ENCODE results near the gene STX16. TPM values are rescaled to one million over a fixed set of nuclear protein-coding genes. Genes with fewer than 3 reads are reported as not detected.
A peak's percentile ranks its signal among the peaks of the same experiment; 100 is the strongest.

Gene STX16
- total RNA-seq, 2 donors from 2014 or later = 91.6 to 114 TPM

- Histone ChIP-seq H3K4me3 (ENCODE audit: low read length) (no peak overlapping the region), H3K27ac (ENCODE audit: low read depth, low read length) (peak overlapping the region; percentile 16), H3K9me3 (ENCODE audit: control insufficient read depth, low read length) (no peaks in the 10 kb centered on the region), H3K27me3 (ENCODE audit: control insufficient read depth, insufficient read depth, low read length, poor library complexity, severe bottlenecking) (no peaks in the 10 kb centered on the region), H3K9ac (ENCODE audit: extremely low read depth, low read length, poor library complexity, severe bottlenecking) (no peak overlapping the region), H3K36me3 (ENCODE audit: control insufficient read depth, insufficient read depth, low read length) (no peaks in the 10 kb centered on the region), H3K4me1 (ENCODE audit: control insufficient read depth, insufficient read depth, low read length) (no peaks in the 10 kb centered on the region)
- Mint-ChIP-seq H3K4me3 (no peak overlapping the region), H3K36me3 (ENCODE audit: low read depth) (no peaks in the 10 kb centered on the region), H3K27ac (no peak overlapping the region), H3K4me1 (peaks cover under 1% of the 10 kb centered on the region), H3K27me3 (ENCODE audit: insufficient read depth) (no peaks in the 10 kb centered on the region), H3K9me3 (no peaks in the 10 kb centered on the region)
- TF ChIP-seq, protein P1, sequence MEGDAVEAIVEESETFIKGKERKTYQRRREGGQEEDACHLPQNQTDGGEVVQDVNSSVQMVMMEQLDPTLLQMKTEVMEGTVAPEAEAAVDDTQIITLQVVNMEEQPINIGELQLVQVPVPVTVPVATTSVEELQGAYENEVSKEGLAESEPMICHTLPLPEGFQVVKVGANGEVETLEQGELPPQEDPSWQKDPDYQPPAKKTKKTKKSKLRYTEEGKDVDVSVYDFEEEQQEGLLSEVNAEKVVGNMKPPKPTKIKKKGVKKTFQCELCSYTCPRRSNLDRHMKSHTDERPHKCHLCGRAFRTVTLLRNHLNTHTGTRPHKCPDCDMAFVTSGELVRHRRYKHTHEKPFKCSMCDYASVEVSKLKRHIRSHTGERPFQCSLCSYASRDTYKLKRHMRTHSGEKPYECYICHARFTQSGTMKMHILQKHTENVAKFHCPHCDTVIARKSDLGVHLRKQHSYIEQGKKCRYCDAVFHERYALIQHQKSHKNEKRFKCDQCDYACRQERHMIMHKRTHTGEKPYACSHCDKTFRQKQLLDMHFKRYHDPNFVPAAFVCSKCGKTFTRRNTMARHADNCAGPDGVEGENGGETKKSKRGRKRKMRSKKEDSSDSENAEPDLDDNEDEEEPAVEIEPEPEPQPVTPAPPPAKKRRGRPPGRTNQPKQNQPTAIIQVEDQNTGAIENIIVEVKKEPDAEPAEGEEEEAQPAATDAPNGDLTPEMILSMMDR (conservative IDR thresholded peaks at IDR 0.05) = no peak
- WGBS, 2 experiments (ENCODE audit: insufficient coverage in 1 of 2, insufficient read length in 1 of 2) = 87 to 88% methylated on average over 9 to 19 of the region's 19 CpGs
- no peak for DNase-seq
Measured at GRCh38 chr20:58604128-58604881, 46.8 kb upstream of the STX16 start.

DNA sequence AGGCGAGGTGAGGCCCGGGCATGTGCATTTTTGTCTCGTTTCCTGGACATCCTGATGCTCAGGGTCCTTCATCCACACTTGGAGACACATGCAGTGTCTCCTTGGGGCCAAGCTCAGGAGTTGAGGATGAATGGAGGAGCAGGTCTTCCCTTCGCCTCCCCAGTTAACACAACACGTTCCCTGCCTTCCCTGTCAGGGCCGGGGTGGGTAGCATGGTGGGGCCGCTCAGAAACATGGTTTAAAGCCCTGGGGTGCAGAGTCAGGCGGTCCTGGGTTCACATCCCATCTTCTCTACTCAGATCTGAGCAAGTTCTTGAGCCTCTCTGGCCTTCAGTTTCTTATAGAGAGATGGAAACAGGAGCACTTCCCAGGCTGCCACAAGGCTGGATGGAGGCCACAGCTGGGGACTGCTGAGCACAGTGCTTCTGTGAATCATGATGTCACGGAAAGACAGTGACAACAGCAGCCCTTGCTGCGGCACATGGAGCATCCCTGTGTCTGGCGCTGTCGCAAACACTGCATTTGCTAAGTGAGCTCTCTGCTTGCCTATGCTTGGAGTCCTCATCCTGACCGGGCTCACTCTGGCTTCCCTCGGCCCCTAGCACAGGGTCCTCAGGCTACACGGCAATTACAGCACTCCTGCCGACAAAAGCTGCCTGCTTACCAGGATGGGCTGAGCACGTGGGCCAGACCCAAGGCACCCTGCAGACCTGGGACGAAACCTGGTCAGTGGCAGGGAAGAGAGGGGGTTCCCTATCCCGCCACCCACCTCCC is 45.6 kb upstream of the STX16 start:
- H3K27me3 ChIP-seq (ENCODE audit: control insufficient read depth, insufficient read depth, low read length, poor library complexity, severe bottlenecking) = no peaks in the 10 kb centered on the region
- no peak for DNase-seq
- H3K27ac ChIP-seq (ENCODE audit: low read depth, low read length) = no peak overlapping the region
- 90 to 93% methylated on average over 11 to 18 of the region's 19 CpGs for WGBS, 2 experiments (ENCODE audit: insufficient coverage in 1 of 2, insufficient read length in 1 of 2)
- Mint-ChIP-seq H3K27me3 (ENCODE audit: insufficient read depth) (no peaks in the 10 kb centered on the region), H3K4me1 (peaks cover 3% of the 10 kb centered on the region), H3K9me3 (no peaks in the 10 kb centered on the region), H3K4me3 (no peak overlapping the region), H3K27ac (no peak overlapping the region), H3K36me3 (ENCODE audit: low read depth) (no peaks in the 10 kb centered on the region)
- no peaks in the 10 kb centered on the region for H3K36me3 ChIP-seq (ENCODE audit: control insufficient read depth, insufficient read depth, low read length)
- TF ChIP-seq, protein P1 (conservative IDR thresholded peaks at IDR 0.05) = no peak
- H3K9ac ChIP-seq (ENCODE audit: extremely low read depth, low read length, poor library complexity, severe bottlenecking) = no peak overlapping the region
- H3K9me3 ChIP-seq (ENCODE audit: control insufficient read depth, low read length) = no peaks in the 10 kb centered on the region
- H3K4me3 ChIP-seq (ENCODE audit: low read length) = no peak overlapping the region
- H3K4me1 ChIP-seq (ENCODE audit: control insufficient read depth, insufficient read depth, low read length) = no peaks in the 10 kb centered on the region

GRCh38 chr20:58606184-58606583 is 44.9 kb upstream of the STX16 start:
- TF ChIP-seq, protein P1 (conservative IDR thresholded peaks at IDR 0.05) = no peak
- H3K9me3 ChIP-seq (ENCODE audit: control insufficient read depth, low read length) = no peaks in the 10 kb centered on the region
- no peaks in the 10 kb centered on the region for H3K36me3 ChIP-seq (ENCODE audit: control insufficient read depth, insufficient read depth, low read length)
- H3K36me3 Mint-ChIP-seq (ENCODE audit: low read depth) = no peaks in the 10 kb centered on the region
- H3K9me3 Mint-ChIP-seq = no peaks in the 10 kb centered on the region
- peaks cover 3% of the 10 kb centered on the region for H3K4me1 Mint-ChIP-seq
- no peak for DNase-seq
- no peak overlapping the region for H3K27ac ChIP-seq (ENCODE audit: low read depth, low read length)
- H3K9ac ChIP-seq (ENCODE audit: extremely low read depth, low read length, poor library complexity, severe bottlenecking) = no peak overlapping the region
- H3K27ac Mint-ChIP-seq = no peak overlapping the region
- no peaks in the 10 kb centered on the region for H3K4me1 ChIP-seq (ENCODE audit: control insufficient read depth, insufficient read depth, low read length)
- H3K4me3 ChIP-seq (ENCODE audit: low read length) = no peak overlapping the region
- no peak overlapping the region for H3K4me3 Mint-ChIP-seq
- H3K27me3 Mint-ChIP-seq (ENCODE audit: insufficient read depth) = no peaks in the 10 kb centered on the region
- H3K27me3 ChIP-seq (ENCODE audit: control insufficient read depth, insufficient read depth, low read length, poor library complexity, severe bottlenecking) = no peaks in the 10 kb centered on the region
- WGBS, 2 experiments (ENCODE audit: insufficient coverage in 1 of 2, insufficient read length in 1 of 2) = 92 to 96% methylated on average over 7 to 9 of the region's 9 CpGs
